HUES48 (cell line): ENCODE results near the gene TRMT10C.
"Not testable (repeated sequence)": the region's sequence is repeated elsewhere in the genome, so short reads cannot be mapped to it uniquely, and the experiment has no call there.

Source experiments
- H3K27ac ChIP-seq: one replicate; pipeline ENCODE4 v1.7.0; 2013; ENCODE audit warnings: low read depth, low read length, inconsistent platforms
- H3K27me3 ChIP-seq: 2 replicates; pipeline ENCODE4 v1.6.1; 2013; ENCODE audit warnings: mild to moderate bottlenecking, low read length; ENCODE audit not compliant: control insufficient read depth, insufficient read depth
- H3K36me3 ChIP-seq: 2 replicates; pipeline ENCODE4 v1.6.1; 2013; ENCODE audit warnings: low read length; ENCODE audit not compliant: control insufficient read depth, insufficient read depth
- H3K4me1 ChIP-seq: 2 replicates; pipeline ENCODE4 v1.6.1; 2013; ENCODE audit warnings: mild to moderate bottlenecking, low read length; ENCODE audit not compliant: control insufficient read depth, insufficient read depth
- H3K4me3 ChIP-seq: 2 replicates; pipeline ENCODE4 v1.5.1; 2013; ENCODE audit warnings: mild to moderate bottlenecking, low read depth, low read length
- H3K9ac ChIP-seq: 2 replicates; pipeline ENCODE4 v1.6.1; 2013; ENCODE audit warnings: mild to moderate bottlenecking, low read depth, low read length, moderate library complexity
- H3K9me3 ChIP-seq: 2 replicates; pipeline ENCODE4 v1.6.1; 2013; ENCODE audit warnings: low read length; ENCODE audit not compliant: control insufficient read depth, insufficient read depth

The TRMT10C gene

GRCh38 chr3:101530686-101531047, 31.0 kb upstream of the TRMT10C start:
- Histone ChIP-seq H3K27ac (peak overlapping the region; percentile 52), H3K9ac (no peak overlapping the region; the same call in 1 of the 2 replicates), H3K9me3 (peaks cover 11% of the 10 kb centered on the region), H3K36me3 (no peaks in the 10 kb centered on the region), H3K4me1 (peaks cover 17% of the 10 kb centered on the region), H3K4me3 (no peak overlapping the region), H3K27me3 (no peaks in the 10 kb centered on the region)

DNA sequence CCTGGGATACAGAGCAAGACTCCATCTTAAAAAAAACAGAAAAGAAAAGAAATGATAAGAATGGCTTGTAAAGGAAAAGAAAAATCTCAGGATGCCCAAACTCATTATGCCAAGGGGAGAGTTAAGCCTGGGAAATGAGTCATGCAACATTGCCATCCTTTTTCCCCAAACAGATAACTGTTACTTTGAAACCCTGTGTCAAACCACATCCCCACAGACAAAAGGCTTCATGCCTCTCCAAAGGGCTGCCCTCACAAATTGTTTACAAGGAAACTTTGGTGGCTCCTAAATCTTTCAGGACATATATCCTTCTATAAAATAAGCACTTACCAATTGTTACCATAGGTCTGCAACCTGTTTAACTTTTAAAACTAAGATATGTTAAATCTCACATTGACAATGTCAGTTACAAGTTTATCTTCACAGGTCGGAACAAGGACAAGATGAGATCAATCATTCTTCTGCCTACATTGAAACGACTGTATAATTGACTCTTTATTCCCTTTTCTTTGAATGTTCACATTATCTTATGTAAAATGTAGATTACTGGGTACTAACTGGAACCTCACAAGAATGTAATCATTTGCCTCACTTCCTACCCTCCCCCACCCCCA, 30.1 kb upstream of the TRMT10C start:
- H3K36me3 ChIP-seq, result no peaks in the 10 kb centered on the region
- H3K4me3 ChIP-seq, result no peak overlapping the region
- H3K4me1 ChIP-seq, result peaks cover 17% of the 10 kb centered on the region
- H3K27me3 ChIP-seq, result no peaks in the 10 kb centered on the region; the same call in 1 of the 2 replicates
- no peak overlapping the region for H3K27ac ChIP-seq
- peaks cover 11% of the 10 kb centered on the region for H3K9me3 ChIP-seq
- H3K9ac ChIP-seq, result no peak overlapping the region

DNA sequence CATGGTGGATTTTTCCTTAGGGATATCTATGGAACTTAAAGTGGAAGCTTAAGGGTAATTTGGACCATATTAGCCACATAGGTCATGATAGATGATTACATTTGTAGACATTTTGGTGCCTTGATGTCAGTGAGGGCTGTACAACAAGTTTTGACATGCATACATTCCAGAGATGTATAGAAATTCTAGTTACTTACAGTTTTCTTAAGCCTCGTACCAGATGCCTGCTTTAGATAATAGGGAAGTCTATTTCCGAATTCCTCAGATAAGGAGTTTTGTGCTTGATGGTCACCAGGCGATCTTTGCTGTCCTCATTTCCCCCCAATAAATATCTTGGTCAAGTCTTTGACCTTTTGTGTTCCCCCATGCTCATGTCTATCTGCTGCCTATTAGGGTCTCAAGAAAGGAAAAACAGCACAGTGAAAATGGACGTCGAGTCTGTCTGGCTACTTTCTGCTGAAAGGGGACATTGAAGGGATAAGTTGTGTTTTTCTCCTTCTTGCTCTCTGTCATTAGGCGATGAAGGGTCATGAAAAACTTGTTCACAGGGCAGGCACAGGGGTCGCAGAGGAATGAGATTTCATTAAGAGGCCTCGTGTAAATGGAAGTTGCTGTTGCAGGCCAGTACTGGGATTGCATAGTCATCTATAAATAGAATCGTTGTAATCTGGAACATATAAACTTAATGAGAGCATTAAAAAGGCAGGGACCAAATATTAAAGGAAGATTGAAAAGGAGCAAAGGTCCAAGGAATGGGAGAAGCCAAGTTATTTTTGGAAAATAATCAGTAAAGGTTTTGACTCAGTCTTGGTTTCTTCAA, 28.7 kb upstream of the TRMT10C start:
- Histone ChIP-seq H3K36me3 (no peaks in the 10 kb centered on the region), H3K9ac (no peak overlapping the region), H3K27ac (no peak overlapping the region)

GRCh38 chr3:101533603-101533968, 28.1 kb upstream of the TRMT10C start:
- Histone ChIP-seq H3K4me3 (no peak overlapping the region), H3K4me1 (peaks cover 17% of the 10 kb centered on the region), H3K36me3 (no peaks in the 10 kb centered on the region), H3K27ac (no peak overlapping the region), H3K27me3 (no peaks in the 10 kb centered on the region; the same call in 1 of the 2 replicates), H3K9ac (no peak overlapping the region), H3K9me3 (peaks cover 11% of the 10 kb centered on the region)

More for the DNA sequence above, 28.7 kb upstream of the TRMT10C start:
- Histone ChIP-seq H3K4me3 (no peak overlapping the region), H3K27me3 (no peaks in the 10 kb centered on the region; the same call in 1 of the 2 replicates), H3K9me3 (peaks cover 11% of the 10 kb centered on the region), H3K4me1 (peaks cover 17% of the 10 kb centered on the region)

DNA sequence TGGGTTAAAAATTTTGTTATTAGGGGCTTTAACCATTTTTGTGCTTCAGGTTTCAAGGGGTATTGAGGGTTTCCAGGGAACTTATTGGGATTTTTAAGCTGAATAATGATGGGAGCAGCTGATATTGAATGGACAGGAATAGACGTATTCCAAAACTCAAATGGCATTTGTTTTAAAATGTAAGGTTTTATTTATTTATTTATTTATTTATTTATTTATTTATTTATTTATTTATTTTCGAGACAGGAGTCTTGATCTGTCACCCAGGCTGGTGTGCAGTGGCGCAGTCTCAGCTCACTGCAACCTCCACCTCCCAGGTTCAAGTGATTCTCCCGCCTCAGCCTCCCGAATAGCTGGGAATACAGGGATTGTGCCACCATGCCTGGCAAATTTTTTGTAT, 26.4 kb upstream of the TRMT10C start:
- H3K27ac ChIP-seq, result no peak overlapping the region
- H3K9me3 ChIP-seq, result peaks cover under 1% of the 10 kb centered on the region; the same call in 1 of the 2 replicates
- no peaks in the 10 kb centered on the region; the same call in 1 of the 2 replicates for H3K27me3 ChIP-seq
- no peak overlapping the region for H3K4me3 ChIP-seq
- no peak overlapping the region for H3K9ac ChIP-seq
- peaks cover 14% of the 10 kb centered on the region for H3K4me1 ChIP-seq
- no peaks in the 10 kb centered on the region for H3K36me3 ChIP-seq

- Histone ChIP-seq H3K27me3 (no peaks in the 10 kb centered on the region; the same call in 1 of the 2 replicates), H3K36me3 (no peaks in the 10 kb centered on the region), H3K9me3 (peaks cover 3% of the 10 kb centered on the region), H3K27ac (no peak overlapping the region), H3K9ac (no peak overlapping the region), H3K4me3 (no peak overlapping the region), H3K4me1 (0 out of 2 replicates have a peak, but pooled peaks cover 9% of the 10 kb centered on the region)
Observed at GRCh38 chr3:101536266-101536665, 25.4 kb upstream of the TRMT10C start.

- H3K27ac ChIP-seq, H3K4me1 ChIP-seq, H3K4me3 ChIP-seq: not testable (repeated sequence)
Observed at GRCh38 chr3:101536955-101537354, 24.7 kb upstream of the TRMT10C start.

GRCh38 chr3:101542957-101543356, 18.7 kb upstream of the TRMT10C start:
- Histone ChIP-seq H3K27ac (no peak overlapping the region), H3K9ac (no peak overlapping the region), H3K4me3 (no peak overlapping the region), H3K9me3 (peaks cover 17% of the 10 kb centered on the region), H3K36me3 (no peaks in the 10 kb centered on the region), H3K27me3 (no peaks in the 10 kb centered on the region), H3K4me1 (no peaks in the 10 kb centered on the region)

More at GRCh38 chr3:101536955-101537354, 24.7 kb upstream of the TRMT10C start:
- H3K9ac ChIP-seq, H3K9me3 ChIP-seq, H3K27me3 ChIP-seq, H3K36me3 ChIP-seq: not testable (repeated sequence)

GRCh38 chr3:101544161-101544850, 17.4 kb upstream of the TRMT10C start:
- Histone ChIP-seq H3K36me3 (no peaks in the 10 kb centered on the region), H3K4me3 (no peak overlapping the region), H3K27ac (no peak overlapping the region), H3K27me3 (no peaks in the 10 kb centered on the region), H3K4me1 (0 out of 2 replicates have a peak, but pooled peaks cover 1% of the 10 kb centered on the region), H3K9ac (no peak overlapping the region), H3K9me3 (peaks cover 17% of the 10 kb centered on the region)

DNA sequence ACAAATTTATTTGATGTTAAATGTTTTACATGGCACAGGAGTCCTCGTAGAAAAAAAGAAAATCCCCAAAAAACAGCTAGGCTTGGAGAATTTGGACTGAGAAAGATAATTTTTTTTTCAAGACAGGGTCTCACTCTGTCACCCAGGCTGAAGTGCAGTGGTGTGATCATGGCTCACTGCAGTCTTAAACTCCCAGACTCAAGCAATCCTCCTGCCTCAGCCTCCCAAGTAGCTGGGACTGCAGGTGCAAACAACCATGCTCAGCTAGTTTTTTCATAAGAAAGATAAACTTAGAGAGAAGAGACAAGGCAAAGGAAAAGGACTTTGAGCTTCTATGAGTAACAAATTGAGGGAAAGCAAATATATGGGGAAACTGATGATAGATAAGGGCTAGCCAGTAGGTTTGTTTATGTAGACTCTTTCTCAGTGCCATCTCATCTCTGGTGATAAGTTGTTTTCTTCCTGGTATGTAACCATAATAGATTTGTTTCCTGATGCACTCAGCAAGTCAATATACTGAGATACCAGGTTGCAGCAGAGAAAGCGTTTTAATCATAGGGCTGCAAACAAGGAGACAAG, 13.1 kb upstream of the TRMT10C start:
- no peaks in the 10 kb centered on the region for H3K27me3 ChIP-seq
- H3K9ac ChIP-seq, result no peak overlapping the region
- peak overlapping the region; percentile 11 for H3K27ac ChIP-seq
- 0 out of 2 replicates have a peak, but pooled peaks cover 2% of the 10 kb centered on the region for H3K4me1 ChIP-seq
- H3K36me3 ChIP-seq, result no peaks in the 10 kb centered on the region
- H3K9me3 ChIP-seq, result peaks cover 13% of the 10 kb centered on the region
- no peak overlapping the region for H3K4me3 ChIP-seq
